WTC11 (cell line): ENCODE results near the gene TBC1D22A. TPM values are rescaled to one million over a fixed set of nuclear protein-coding genes. Genes with fewer than 3 reads are reported as not detected.

Experiments used
- ATAC-seq: fragments of 200-7000 bp; cut with Tn5 transposase; 2 replicates; pipeline ENCODE4 v1.10.0; 2021; ENCODE audit warnings: mild to moderate bottlenecking, moderate library complexity
- CTCF ChIA-PET: fragments of 300-600 bp; sonication (Branson Sonifier 250); formaldehyde crosslinking; loops from one replicate; lab custom pipeline; 2021; ENCODE audit warnings: antibody characterized with exemption; lab: Charles Lee
- POLR2A ChIA-PET: fragments of 350-600 bp; sonication (Branson Sonifier 250); formaldehyde crosslinking; loops from one replicate; lab custom pipeline; 2021; ENCODE audit warnings: antibody characterized with exemption; lab: Charles Lee
- DNase-seq: peaks from one replicate; pipeline ENCODE4 v3.0.0; 2021; ENCODE audit warnings: low spot score
- H3K27ac Mint-ChIP-seq: 2 replicates; pipeline ENCODE4 v1.8.0; 2021; ENCODE audit warnings: mixed read lengths
- H3K27me3 Mint-ChIP-seq: 2 replicates; pipeline ENCODE4 v1.8.0; 2021; ENCODE audit warnings: low read depth, mild to moderate bottlenecking, moderate library complexity, mixed read lengths
- H3K36me3 Mint-ChIP-seq: 2 replicates; pipeline ENCODE4 v1.8.0; 2021; ENCODE audit warnings: mixed read lengths
- H3K4me1 Mint-ChIP-seq: 2 replicates; pipeline ENCODE4 v1.8.0; 2022; ENCODE audit warnings: mixed read lengths
- H3K4me3 Mint-ChIP-seq: 2 replicates; pipeline ENCODE4 v1.8.0; 2021; ENCODE audit warnings: mild to moderate bottlenecking, moderate library complexity, mixed read lengths
- H3K9me3 Mint-ChIP-seq: 2 replicates; pipeline ENCODE4 v1.8.0; 2021; ENCODE audit warnings: mixed read lengths
- ATF6 ChIP-seq: sonication (generic); formaldehyde crosslinking; IDR thresholded peaks from 2 replicates; pipeline ENCODE4 v1.8.1; 2023; ENCODE audit warnings: mild to moderate bottlenecking, missing genetic modification reagents
- ELF4 ChIP-seq: sonication (generic); formaldehyde crosslinking; IDR thresholded peaks from 2 replicates; pipeline ENCODE4 v1.8.1; 2022; ENCODE audit warnings: low read depth, mild to moderate bottlenecking, moderate library complexity, missing genetic modification reagents
- ESRRA ChIP-seq: sonication (generic); formaldehyde crosslinking; IDR thresholded peaks from 2 replicates; pipeline ENCODE4 v1.8.1; 2022; ENCODE audit warnings: mild to moderate bottlenecking, missing genetic modification reagents, borderline replicate concordance
- KAT7 ChIP-seq: sonication (generic); formaldehyde crosslinking; IDR thresholded peaks from 2 replicates; pipeline ENCODE4 v1.8.1; 2023; ENCODE audit warnings: missing genetic modification reagents, mild to moderate bottlenecking, borderline replicate concordance
- NFYB ChIP-seq: sonication (generic); formaldehyde crosslinking; conservative IDR thresholded peaks from 2 replicates; pipeline ENCODE4 v1.8.0; 2022; ENCODE audit warnings: low read depth, missing genetic modification reagents
- NR1H2 ChIP-seq: sonication (generic); formaldehyde crosslinking; IDR thresholded peaks from 2 replicates; pipeline ENCODE4 v1.9.0; 2021; ENCODE audit warnings: mild to moderate bottlenecking, moderate library complexity, missing genetic modification reagents
- NR2C2 ChIP-seq: sonication (generic); formaldehyde crosslinking; IDR thresholded peaks from 2 replicates; pipeline ENCODE4 v1.8.0; 2022; ENCODE audit warnings: mild to moderate bottlenecking, missing genetic modification reagents
- RORB ChIP-seq: fragments of 250-450 bp; sonication (Bioruptor Pico); IDR thresholded peaks from 2 replicates; pipeline ENCODE4 v1.9.0; 2021; ENCODE audit warnings: mild to moderate bottlenecking
- STAT6 ChIP-seq: sonication (generic); formaldehyde crosslinking; conservative IDR thresholded peaks from 2 replicates; pipeline ENCODE4 v1.8.1; 2023; ENCODE audit warnings: mild to moderate bottlenecking, low read depth, missing genetic modification reagents, moderate library complexity
- ZNF281 ChIP-seq: sonication (generic); formaldehyde crosslinking; IDR thresholded peaks from 2 replicates; pipeline ENCODE4 v1.8.0; 2023; ENCODE audit warnings: mild to moderate bottlenecking, missing genetic modification reagents
- ZNF423 ChIP-seq: fragments of 250-450 bp; sonication (Bioruptor Pico); IDR thresholded peaks from 2 replicates; pipeline ENCODE4 v2.1.2; 2022; ENCODE audit warnings: mild to moderate bottlenecking, moderate library complexity
- total RNA-seq: library from RNA; stranded (reverse); gene quantifications from 3 replicates; pipeline ENCODE4 v1.2.3, GENCODE V29; 2021

Gene TBC1D22A
- total RNA-seq, 1 experiment from 2014 or later, result 18.1 TPM

- TF ChIP-seq NR1H2 (CRISPR knock-in tag) (no peak), ATF6 (CRISPR knock-in tag) (no peak), RORB (CRISPR knock-in tag) (no peak), ESRRA (CRISPR knock-in tag) (no peak)
These were observed 232.5 kb downstream of the TBC1D22A start (continued) for GRCh38 chr22:46994983-46995382.

DNA sequence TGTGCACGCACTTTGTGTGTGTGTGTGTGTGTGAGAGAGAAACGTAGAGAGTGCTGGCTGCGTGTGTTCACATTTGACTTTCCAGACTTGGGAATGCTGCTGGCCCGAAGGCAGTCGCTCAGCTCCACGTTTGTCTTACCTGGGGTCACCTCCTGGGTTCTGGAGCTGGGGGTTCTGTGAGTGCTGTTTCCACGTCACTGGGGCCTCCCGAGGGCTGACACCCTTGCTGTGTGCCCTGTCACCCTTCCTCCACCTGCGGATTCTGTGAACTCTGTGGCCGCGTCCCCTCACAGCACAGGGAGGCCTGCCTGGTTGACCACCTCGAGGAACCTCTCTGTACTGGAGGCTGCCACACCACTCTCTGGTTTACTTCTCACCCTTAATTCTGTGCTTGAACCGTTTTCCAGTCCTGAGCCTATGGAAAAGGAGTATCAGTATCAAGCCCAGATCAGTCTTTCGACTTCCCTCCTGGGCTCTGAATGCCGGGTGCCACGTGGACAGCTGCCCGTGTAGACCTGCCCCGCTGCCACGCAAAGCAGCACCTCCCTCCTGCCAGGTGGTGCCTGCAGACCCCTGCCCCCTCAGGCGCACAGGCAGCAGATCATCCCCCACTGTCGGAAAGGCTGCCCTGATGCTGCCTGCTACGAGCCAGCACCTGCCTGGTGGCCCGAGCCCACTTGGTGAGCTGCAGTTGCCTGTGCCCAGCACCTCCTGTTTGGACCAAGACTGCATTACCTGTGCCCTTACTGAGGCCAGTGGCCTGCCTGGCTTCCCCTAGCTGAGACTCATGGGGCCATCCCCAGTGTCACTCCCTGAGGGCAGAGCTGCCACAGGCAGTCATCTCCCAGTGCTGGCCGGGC is 233.3 kb downstream of the TBC1D22A start:
- no peaks in the 10 kb centered on the region for H3K9me3 Mint-ChIP-seq
- H3K4me1 Mint-ChIP-seq, result peaks cover 9% of the 10 kb centered on the region
- no peak overlapping the region for H3K27ac Mint-ChIP-seq
- POLR2A ChIA-PET, result no interaction called here
- peaks cover under 1% of the 10 kb centered on the region; the same call in 1 of the 2 replicates for H3K36me3 Mint-ChIP-seq
- DNase-seq, result no peak
- CTCF ChIA-PET, result interaction anchor here (2.1 to 4.6 kb wide), 2 partner anchors 17 kb away, joined by 6 to 18 read pairs; no protein-coding TSS in a partner anchor
- H3K4me3 Mint-ChIP-seq, result no peak overlapping the region
- H3K27me3 Mint-ChIP-seq, result no peaks in the 10 kb centered on the region
- no peak for ATAC-seq
- TF ChIP-seq STAT6 (CRISPR knock-in tag), result no peak
- no peak for TF ChIP-seq NFYB (CRISPR knock-in tag)
- TF ChIP-seq ELF4 (CRISPR knock-in tag), result no peak
- TF ChIP-seq KAT7 (CRISPR knock-in tag), result no peak
- no peak for TF ChIP-seq NR2C2 (CRISPR knock-in tag)

DNA sequence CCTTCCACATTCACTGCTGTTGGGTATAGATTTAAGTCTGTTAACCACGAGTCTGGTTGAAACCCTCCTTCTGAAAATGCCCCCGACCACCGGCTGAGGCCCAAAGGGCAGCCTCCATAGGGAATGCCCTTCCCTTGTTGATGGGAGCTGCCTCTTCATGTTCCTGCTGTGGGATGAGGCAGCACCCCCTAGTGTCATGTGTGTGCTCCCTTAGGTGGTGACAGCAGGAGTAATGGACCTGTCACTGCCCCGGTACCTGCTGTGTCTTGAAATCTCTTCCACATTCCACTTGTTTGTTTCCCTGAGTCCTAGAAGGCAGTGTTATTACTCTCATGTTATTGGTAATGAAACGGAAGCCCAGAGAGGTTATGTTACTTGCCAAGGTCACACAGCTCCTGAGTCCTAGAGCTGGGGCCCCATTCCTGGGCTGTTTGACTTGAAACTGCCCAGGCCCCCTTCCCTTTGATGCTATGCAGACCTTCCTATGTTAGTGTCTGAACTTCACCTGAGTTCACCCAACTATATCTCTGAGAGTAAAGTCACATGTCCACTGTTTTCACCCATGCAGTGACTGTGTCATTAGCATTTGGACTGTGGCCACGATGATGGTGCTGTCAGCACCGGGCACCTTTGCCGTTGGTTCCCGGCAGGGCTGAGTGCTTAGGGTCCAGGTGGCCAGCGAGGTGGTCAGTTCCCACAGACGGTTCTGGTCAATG is 234.3 kb downstream of the TBC1D22A start:
- no peaks in the 10 kb centered on the region for H3K9me3 Mint-ChIP-seq
- H3K27ac Mint-ChIP-seq, result peak overlapping the region; percentile 6
- CTCF ChIA-PET, result interaction anchor here (0.8 to 2.1 kb wide), 2 partner anchors 16 to 198 kb away, joined by 3 to 6 read pairs; no protein-coding TSS in a partner anchor
- DNase-seq, result no peak
- H3K4me3 Mint-ChIP-seq, result no peak overlapping the region
- peaks cover 2% of the 10 kb centered on the region for H3K4me1 Mint-ChIP-seq
- TF ChIP-seq ZNF281 (CRISPR knock-in tag), result no peak
- peak; percentile 30; the same call in 1 of the 2 replicates for TF ChIP-seq ZNF423
- TF ChIP-seq, all 79 proteins: peak for 1
- no peaks in the 10 kb centered on the region for H3K27me3 Mint-ChIP-seq
- POLR2A ChIA-PET, result no interaction called here
- no peak for ATAC-seq
- no peaks in the 10 kb centered on the region for H3K36me3 Mint-ChIP-seq
